PFSK-1 (cell line): ENCODE measurements around the gene MPZL3.

Experiments
- FOXP2 ChIP-seq: optimal IDR thresholded peaks from 2 replicates; pipeline ENCODE3; 2011; ENCODE audit warnings: borderline replicate concordance, control low read depth, inconsistent platforms; ENCODE audit not compliant: insufficient read depth; ENCODE audit errors: extremely low read length, extremely low read depth
- POLR2AphosphoS5 ChIP-seq: IDR thresholded peaks from 2 replicates; pipeline ENCODE4 v1.6.1; 2012; ENCODE audit warnings: low read depth, mild to moderate bottlenecking, control low read depth, low read length, moderate library complexity
- SIN3A ChIP-seq: IDR thresholded peaks from 2 replicates; pipeline ENCODE4 v1.6.1; 2012; ENCODE audit warnings: mild to moderate bottlenecking, low read length, moderate library complexity, borderline replicate concordance; ENCODE audit not compliant: insufficient read depth
- TAF1 ChIP-seq: IDR thresholded peaks from 2 replicates; pipeline ENCODE4 v1.6.1; 2012; ENCODE audit warnings: low read length, control low read depth, borderline replicate concordance; ENCODE audit not compliant: insufficient read depth
- TF ChIP-seq, protein P1 (sequence below), 2 experiments: IDR thresholded peaks; 2 replicates each; pipeline versions ENCODE4 v1.6.1 to v1.8.0; 2011 to 2012; ENCODE audit warnings: low read depth in 2 of 2, low read length in 2 of 2, control low read depth in 1 of 2, inconsistent platforms in 1 of 2, mild to moderate bottlenecking in 1 of 2, moderate library complexity in 1 of 2; ENCODE audit not compliant: insufficient read depth in 1 of 2

The MPZL3 gene

DNA sequence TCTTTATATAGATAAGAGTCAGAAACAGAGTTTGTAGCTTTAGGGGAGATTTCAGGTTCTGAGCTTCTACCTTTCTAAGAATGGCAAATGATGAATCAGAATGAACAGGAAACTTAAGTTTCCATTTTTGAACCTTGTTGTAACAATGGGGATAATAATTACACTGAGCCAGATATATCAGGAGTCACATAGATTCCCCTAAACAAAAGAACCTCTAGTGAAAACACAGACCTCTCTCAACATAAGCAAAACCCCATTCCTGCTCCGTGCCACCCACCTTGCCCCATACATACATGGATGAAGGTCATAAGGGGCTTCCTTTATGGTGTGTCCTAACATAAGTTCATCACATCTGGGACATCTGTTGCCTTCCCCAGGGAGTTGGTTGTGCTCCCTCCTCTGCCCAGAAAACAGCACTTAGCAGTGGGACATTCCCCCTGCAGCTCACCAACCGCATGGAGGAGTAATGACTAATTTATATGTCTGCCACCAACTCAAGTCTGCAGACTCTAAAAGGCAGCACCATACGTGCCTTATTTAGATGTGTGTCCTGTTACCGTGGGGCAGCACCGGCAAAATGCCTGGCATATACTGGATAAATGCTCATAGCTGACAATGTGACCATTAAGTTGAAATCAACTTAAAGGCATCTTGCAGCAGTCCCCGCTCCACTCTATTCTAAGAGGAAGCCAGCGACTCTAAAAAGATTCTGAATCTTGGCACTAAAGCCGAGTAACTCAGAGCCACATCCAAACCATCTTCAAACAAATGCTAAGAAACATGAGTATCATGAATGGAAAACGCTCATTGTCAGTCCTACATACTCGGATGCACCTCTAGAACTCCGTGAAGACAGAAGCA, 35.3 kb downstream of the MPZL3 start:
- TF ChIP-seq FOXP2 (no peak), POLR2AphosphoS5 (no peak), TAF1 (no peak), SIN3A (no peak)
- TF ChIP-seq, protein P1, sequence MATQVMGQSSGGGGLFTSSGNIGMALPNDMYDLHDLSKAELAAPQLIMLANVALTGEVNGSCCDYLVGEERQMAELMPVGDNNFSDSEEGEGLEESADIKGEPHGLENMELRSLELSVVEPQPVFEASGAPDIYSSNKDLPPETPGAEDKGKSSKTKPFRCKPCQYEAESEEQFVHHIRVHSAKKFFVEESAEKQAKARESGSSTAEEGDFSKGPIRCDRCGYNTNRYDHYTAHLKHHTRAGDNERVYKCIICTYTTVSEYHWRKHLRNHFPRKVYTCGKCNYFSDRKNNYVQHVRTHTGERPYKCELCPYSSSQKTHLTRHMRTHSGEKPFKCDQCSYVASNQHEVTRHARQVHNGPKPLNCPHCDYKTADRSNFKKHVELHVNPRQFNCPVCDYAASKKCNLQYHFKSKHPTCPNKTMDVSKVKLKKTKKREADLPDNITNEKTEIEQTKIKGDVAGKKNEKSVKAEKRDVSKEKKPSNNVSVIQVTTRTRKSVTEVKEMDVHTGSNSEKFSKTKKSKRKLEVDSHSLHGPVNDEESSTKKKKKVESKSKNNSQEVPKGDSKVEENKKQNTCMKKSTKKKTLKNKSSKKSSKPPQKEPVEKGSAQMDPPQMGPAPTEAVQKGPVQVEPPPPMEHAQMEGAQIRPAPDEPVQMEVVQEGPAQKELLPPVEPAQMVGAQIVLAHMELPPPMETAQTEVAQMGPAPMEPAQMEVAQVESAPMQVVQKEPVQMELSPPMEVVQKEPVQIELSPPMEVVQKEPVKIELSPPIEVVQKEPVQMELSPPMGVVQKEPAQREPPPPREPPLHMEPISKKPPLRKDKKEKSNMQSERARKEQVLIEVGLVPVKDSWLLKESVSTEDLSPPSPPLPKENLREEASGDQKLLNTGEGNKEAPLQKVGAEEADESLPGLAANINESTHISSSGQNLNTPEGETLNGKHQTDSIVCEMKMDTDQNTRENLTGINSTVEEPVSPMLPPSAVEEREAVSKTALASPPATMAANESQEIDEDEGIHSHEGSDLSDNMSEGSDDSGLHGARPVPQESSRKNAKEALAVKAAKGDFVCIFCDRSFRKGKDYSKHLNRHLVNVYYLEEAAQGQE (IDR thresholded peaks at IDR 0.05; ENCODE audit: insufficient read depth in 1 of 2, low read depth in 2 of 2, low read length in 2 of 2) = no peak

DNA sequence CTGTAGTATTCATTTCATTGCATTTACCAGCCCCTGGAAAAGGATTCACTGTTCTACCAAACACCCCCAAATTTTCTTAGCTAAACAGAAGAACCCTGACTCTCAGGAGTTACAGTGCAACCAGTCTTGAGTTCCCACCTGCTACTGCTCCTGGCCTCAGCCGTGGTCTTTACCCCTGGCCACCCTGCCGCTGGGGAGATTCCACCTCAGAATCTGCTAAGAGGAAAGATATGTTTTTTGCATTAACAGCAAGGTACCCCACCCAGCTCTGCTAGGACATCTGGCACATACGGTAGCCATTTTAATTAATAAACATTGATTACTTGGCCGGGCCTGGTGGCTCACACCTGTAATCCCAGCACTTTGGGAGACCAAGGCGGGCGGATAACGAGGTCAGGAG, 36.4 kb downstream of the MPZL3 start:
- TF ChIP-seq FOXP2 = no peak
- no peak for TF ChIP-seq TAF1
- no peak for TF ChIP-seq POLR2AphosphoS5
- TF ChIP-seq, protein P1 (IDR thresholded peaks at IDR 0.05; ENCODE audit: insufficient read depth in 1 of 2, low read depth in 2 of 2, low read length in 2 of 2) = no peak

DNA sequence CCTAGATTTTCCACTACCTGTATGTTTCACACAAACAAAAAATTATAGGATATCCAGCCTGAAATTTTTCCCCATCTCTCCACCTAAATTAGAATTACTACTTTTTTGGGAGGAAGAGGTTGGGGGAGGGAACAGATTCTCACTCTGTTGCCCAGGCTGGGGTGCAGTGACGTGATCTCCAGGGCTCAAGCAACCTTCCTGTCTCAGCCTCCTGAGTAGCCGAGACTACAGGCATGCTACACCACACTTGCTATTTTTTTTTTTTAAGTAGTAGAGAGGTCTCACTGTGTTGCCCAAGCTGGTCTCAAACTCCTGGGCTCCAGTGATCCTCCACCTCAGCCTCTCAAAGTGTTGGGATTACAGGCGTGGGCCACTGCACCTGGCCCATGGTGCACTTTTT, 36.9 kb downstream of the MPZL3 start:
- TF ChIP-seq POLR2AphosphoS5 (no peak), TAF1 (no peak), FOXP2 (no peak), SIN3A (no peak)
- TF ChIP-seq, protein P1 (IDR thresholded peaks at IDR 0.05; ENCODE audit: insufficient read depth in 1 of 2, low read depth in 2 of 2, low read length in 2 of 2) = no peak

DNA sequence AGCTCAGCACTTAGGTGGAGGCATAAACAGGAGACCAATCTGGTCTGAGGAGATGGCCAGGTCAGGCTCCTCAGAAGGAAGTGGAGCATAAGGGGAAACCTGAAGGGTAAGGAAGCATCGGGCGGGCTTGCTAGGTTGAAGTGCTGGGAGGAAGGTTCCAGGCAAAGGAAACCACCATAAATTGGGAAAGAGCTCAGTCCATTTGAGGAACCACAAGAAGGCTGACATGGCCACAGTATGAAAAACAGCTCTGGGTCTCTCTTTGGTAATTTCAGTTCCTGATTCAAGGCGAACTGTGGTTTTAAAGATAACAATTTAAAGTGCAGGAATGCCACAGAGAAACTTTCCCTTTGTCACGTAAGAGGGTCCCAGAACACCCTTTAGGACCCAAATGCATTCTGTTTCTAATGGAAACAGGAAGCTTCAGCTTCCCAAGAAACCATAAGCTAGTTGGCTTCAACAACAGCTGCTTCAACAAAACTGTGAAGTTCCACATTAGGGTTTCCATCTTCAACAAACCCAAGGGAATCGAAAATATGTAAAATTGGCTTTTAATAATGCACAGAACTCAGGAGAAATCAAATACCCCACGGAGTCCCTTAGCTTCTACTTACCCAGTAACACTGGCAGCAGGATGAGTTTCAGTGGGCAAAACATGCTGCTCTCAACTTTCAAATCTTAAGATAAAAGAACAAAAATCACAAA, 37.8 kb downstream of the MPZL3 start:
- TF ChIP-seq TAF1 = no peak
- TF ChIP-seq FOXP2 = no peak
- no peak for TF ChIP-seq SIN3A
- TF ChIP-seq POLR2AphosphoS5 = no peak
- TF ChIP-seq, protein P1 (IDR thresholded peaks at IDR 0.05; ENCODE audit: insufficient read depth in 1 of 2, low read depth in 2 of 2, low read length in 2 of 2) = no peak

DNA sequence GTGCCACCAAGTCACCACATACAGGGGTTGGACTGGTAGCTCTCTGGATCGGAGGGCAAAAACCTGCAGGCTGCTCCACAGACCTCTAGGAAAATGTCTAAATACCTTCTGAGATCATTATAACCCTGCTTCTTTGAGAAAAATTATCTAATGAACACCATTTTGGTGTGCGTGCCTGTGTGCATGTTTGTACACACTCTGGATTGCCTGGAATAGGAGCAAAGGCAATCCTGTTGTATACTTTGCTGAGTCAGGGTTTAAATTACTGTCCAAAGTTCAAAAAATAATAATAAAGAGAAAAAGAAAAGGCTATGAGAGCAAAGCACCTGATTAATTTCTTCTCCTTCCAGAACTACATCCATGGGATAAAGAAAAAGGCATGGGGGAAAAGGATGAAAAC, 38.4 kb downstream of the MPZL3 start:
- TF ChIP-seq POLR2AphosphoS5 = no peak
- TF ChIP-seq SIN3A = no peak
- TF ChIP-seq FOXP2 = no peak
- TF ChIP-seq, protein P1 (IDR thresholded peaks at IDR 0.05; ENCODE audit: insufficient read depth in 1 of 2, low read depth in 2 of 2, low read length in 2 of 2) = no peak
- TF ChIP-seq TAF1 = no peak
